HepG2 (cell line): Measurements from ENCODE around the gene TRIM25. TPM values are rescaled to one million over a fixed set of nuclear protein-coding genes. Genes with fewer than 3 reads are reported as not detected.

Experiments used
- ATF4 ChIP-seq, 2 experiments: fragments of 450-650 bp in 1 of 2; sonication (generic) in 1 of 2; formaldehyde crosslinking; IDR thresholded peaks; 2 replicates each; pipeline versions ENCODE4 v1.5.0 to v1.8.0; 2020 to 2022; ENCODE audit warnings: mild to moderate bottlenecking in 1 of 2, missing genetic modification reagents in 1 of 2
- ELF4 ChIP-seq: sonication (generic); formaldehyde crosslinking; IDR thresholded peaks from 2 replicates; pipeline ENCODE4 v1.5.0; 2020; ENCODE audit warnings: missing genetic modification reagents, mild to moderate bottlenecking, moderate library complexity, borderline replicate concordance
- JUND ChIP-seq: sonication (generic); formaldehyde crosslinking; IDR thresholded peaks from 2 replicates; pipeline ENCODE4 v1.8.0; 2022; ENCODE audit warnings: mild to moderate bottlenecking, missing genetic modification reagents
- MAFG ChIP-seq: sonication (generic); formaldehyde crosslinking; IDR thresholded peaks from 2 replicates; pipeline ENCODE4 v1.5.1; 2020; ENCODE audit warnings: mild to moderate bottlenecking, missing genetic modification reagents
- NCOA1 ChIP-seq: sonication (generic); formaldehyde crosslinking; IDR thresholded peaks from 2 replicates; pipeline ENCODE4 v1.9.0; 2021; ENCODE audit warnings: missing genetic modification reagents
- NFE2L2 ChIP-seq: fragments of 150-350 bp; IDR thresholded peaks from 2 replicates; pipeline ENCODE4 v1.6.1; 2014; ENCODE audit warnings: low read length
- NR0B2 ChIP-seq: sonication (generic); formaldehyde crosslinking; IDR thresholded peaks from 2 replicates; pipeline ENCODE4 v1.4.0; 2020; ENCODE audit warnings: mild to moderate bottlenecking, missing genetic modification reagents
- PHF8 ChIP-seq: sonication (generic); formaldehyde crosslinking; IDR thresholded peaks from 2 replicates; pipeline ENCODE4 v1.5.0; 2020; ENCODE audit warnings: missing genetic modification reagents
- SNAPC2 ChIP-seq: sonication (generic); formaldehyde crosslinking; IDR thresholded peaks from 2 replicates; pipeline ENCODE4 v1.8.1; 2022; ENCODE audit warnings: mild to moderate bottlenecking, missing genetic modification reagents
- TARDBP ChIP-seq: sonication (generic); formaldehyde crosslinking; IDR thresholded peaks from 2 replicates; pipeline ENCODE4 v1.8.0; 2022; ENCODE audit warnings: mild to moderate bottlenecking, missing genetic modification reagents
- ZFP36 ChIP-seq: fragments of 150-350 bp; IDR thresholded peaks from 2 replicates; pipeline ENCODE4 v1.6.1; 2018; ENCODE audit warnings: borderline replicate concordance, low read length, low read depth; ENCODE audit not compliant: partially characterized antibody
- ZFP37 ChIP-seq: sonication (generic); formaldehyde crosslinking; IDR thresholded peaks from 2 replicates; pipeline ENCODE4 v1.4.0; 2020; ENCODE audit warnings: missing genetic modification reagents, borderline replicate concordance
- polyA plus RNA-seq, 8 experiments: library from polyadenylated mRNA; depleted of rRNA in 3 of 8; stranded (reverse) in 7 of 8; unstranded in 1 of 8; fragments of >200 nt; fragmentation: Illumina TruSeq in 4 of 8; extraction: Trizol in 4 of 8; gene quantifications; 2 replicates each; pipeline versions ENCODE4 v1.2.1 to v1.2.3, GENCODE V29; 2011 to 2016; ENCODE audit warnings: low read depth in 4 of 8, missing spikeins in 1 of 8, mixed read lengths in 1 of 8; ENCODE audit not compliant: insufficient read depth in 1 of 8
- total RNA-seq, 5 experiments: library from RNA; depleted of rRNA; stranded (reverse); fragments of >200 nt; fragmentation: Illumina TruSeq; extraction: Trizol; gene quantifications; 2 replicates each; pipeline ENCODE4 v1.2.3, GENCODE V29; 2016; ENCODE audit warnings: low read depth in 1 of 5
- TF ChIP-seq, protein P1 (sequence below): sonication (generic); formaldehyde crosslinking; IDR thresholded peaks from 2 replicates; pipeline ENCODE4 v1.5.0; 2020; ENCODE audit warnings: mild to moderate bottlenecking, missing genetic modification reagents, borderline replicate concordance
- TF ChIP-seq, protein P2 (sequence below): IDR thresholded peaks from 2 replicates; pipeline ENCODE4 v1.6.1; 2016
- TF ChIP-seq, protein P3 (sequence below): sonication (generic); formaldehyde crosslinking; IDR thresholded peaks from 2 replicates; pipeline ENCODE4 v1.5.0; 2020; ENCODE audit warnings: mild to moderate bottlenecking, missing genetic modification reagents, moderate library complexity

The TRIM25 gene
- total and polyA plus RNA-seq, 2 of the 13 experiments (the other 11 are each of a cell fraction or from before 2014, with no cell fraction given) = 30.8 to 42.2 TPM

DNA sequence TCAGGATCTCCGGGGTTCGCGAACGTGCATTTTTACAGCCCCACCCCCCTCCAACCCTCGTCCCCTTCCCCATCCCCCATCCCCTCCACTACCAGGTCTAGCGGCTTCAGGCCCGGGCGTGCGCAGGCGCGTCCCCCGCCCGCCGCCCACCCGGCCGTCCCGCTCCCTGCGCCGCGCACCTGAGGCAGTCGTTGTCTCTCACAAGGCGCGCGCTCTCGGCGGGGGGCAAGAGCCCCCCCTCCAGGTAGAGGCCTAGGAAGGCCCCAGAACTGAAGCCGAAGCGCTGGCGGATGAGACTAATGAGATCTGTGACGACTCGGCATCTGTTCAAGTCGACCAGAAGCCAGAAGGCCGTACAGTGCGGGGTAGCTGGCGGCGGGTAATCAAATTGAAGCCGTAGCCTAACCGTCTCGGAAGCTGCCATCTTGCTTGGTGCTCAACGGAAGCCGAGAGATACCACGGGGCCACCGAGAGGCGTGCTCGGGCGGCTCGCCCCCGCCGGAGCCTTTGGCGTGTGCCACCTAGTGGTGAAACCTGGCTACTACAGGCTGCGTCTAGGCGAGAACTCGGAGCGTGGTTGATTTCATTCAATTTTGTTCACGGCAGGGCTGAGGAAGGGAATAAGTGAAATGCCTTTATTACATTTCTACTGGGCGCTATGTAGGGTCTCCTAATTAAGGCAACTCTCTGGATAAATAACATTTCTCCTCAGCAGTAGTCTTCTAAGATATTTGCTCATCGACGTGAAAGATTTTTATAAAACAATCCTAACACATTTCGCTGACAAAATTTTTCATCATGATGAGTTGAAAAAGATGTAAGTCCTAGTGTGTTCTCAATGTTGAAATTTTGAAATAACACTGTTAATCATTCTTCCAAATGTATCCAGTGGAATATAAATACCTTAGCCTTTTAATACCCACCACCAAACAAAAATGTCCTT is 47.0 kb upstream of the TRIM25 start, which contains the start of gene COIL (continued):
- TF ChIP-seq, protein P1, sequence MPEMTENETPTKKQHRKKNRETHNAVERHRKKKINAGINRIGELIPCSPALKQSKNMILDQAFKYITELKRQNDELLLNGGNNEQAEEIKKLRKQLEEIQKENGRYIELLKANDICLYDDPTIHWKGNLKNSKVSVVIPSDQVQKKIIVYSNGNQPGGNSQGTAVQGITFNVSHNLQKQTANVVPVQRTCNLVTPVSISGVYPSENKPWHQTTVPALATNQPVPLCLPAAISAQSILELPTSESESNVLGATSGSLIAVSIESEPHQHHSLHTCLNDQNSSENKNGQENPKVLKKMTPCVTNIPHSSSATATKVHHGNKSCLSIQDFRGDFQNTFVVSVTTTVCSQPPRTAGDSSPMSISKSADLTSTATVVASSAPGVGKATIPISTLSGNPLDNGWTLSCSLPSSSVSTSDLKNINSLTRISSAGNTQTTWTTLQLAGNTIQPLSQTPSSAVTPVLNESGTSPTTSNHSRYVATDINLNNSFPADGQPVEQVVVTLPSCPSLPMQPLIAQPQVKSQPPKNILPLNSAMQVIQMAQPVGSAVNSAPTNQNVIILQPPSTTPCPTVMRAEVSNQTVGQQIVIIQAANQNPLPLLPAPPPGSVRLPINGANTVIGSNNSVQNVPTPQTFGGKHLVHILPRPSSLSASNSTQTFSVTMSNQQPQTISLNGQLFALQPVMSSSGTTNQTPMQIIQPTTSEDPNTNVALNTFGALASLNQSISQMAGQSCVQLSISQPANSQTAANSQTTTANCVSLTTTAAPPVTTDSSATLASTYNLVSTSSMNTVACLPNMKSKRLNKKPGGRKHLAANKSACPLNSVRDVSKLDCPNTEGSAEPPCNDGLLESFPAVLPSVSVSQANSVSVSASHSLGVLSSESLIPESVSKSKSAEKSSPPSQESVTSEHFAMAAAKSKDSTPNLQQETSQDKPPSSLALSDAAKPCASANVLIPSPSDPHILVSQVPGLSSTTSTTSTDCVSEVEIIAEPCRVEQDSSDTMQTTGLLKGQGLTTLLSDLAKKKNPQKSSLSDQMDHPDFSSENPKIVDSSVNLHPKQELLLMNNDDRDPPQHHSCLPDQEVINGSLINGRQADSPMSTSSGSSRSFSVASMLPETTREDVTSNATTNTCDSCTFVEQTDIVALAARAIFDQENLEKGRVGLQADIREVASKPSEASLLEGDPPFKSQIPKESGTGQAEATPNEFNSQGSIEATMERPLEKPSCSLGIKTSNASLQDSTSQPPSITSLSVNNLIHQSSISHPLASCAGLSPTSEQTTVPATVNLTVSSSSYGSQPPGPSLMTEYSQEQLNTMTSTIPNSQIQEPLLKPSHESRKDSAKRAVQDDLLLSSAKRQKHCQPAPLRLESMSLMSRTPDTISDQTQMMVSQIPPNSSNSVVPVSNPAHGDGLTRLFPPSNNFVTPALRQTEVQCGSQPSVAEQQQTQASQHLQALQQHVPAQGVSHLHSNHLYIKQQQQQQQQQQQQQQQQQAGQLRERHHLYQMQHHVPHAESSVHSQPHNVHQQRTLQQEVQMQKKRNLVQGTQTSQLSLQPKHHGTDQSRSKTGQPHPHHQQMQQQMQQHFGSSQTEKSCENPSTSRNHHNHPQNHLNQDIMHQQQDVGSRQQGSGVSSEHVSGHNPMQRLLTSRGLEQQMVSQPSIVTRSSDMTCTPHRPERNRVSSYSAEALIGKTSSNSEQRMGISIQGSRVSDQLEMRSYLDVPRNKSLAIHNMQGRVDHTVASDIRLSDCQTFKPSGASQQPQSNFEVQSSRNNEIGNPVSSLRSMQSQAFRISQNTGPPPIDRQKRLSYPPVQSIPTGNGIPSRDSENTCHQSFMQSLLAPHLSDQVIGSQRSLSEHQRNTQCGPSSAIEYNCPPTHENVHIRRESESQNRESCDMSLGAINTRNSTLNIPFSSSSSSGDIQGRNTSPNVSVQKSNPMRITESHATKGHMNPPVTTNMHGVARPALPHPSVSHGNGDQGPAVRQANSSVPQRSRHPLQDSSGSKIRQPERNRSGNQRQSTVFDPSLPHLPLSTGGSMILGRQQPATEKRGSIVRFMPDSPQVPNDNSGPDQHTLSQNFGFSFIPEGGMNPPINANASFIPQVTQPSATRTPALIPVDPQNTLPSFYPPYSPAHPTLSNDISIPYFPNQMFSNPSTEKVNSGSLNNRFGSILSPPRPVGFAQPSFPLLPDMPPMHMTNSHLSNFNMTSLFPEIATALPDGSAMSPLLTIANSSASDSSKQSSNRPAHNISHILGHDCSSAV (CRISPR knock-in tag) = peak; percentile 63; the same call in 1 of the 2 replicates
- TF ChIP-seq, protein P2, sequence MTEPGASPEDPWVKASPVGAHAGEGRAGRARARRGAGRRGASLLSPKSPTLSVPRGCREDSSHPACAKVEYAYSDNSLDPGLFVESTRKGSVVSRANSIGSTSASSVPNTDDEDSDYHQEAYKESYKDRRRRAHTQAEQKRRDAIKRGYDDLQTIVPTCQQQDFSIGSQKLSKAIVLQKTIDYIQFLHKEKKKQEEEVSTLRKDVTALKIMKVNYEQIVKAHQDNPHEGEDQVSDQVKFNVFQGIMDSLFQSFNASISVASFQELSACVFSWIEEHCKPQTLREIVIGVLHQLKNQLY (CRISPR knock-in tag) = peak; percentile 74
- TF ChIP-seq MAFG (CRISPR knock-in tag) (no peak), NR0B2 (CRISPR knock-in tag) (peak; percentile 52; the same call in 1 of the 2 replicates), NCOA1 (no peak), ZFP37 (peak; percentile 93), SNAPC2 (CRISPR knock-in tag) (peak; percentile 71; the same call in 1 of the 2 replicates), ATF4 (CRISPR knock-in tag; IDR thresholded peaks at IDR 0.05) (peak in 1 of 2 experiments; percentile 49; a peak in 1 of 4 replicates), JUND (peak; percentile 70; the same call in 1 of the 2 replicates), ZFP36 (peak; percentile 7), PHF8 (peak; percentile 99), NFE2L2 (no peak), ELF4 (CRISPR knock-in tag) (peak; percentile 88; the same call in 1 of the 2 replicates), TARDBP (peak; percentile 84)
- TF ChIP-seq, protein P3, sequence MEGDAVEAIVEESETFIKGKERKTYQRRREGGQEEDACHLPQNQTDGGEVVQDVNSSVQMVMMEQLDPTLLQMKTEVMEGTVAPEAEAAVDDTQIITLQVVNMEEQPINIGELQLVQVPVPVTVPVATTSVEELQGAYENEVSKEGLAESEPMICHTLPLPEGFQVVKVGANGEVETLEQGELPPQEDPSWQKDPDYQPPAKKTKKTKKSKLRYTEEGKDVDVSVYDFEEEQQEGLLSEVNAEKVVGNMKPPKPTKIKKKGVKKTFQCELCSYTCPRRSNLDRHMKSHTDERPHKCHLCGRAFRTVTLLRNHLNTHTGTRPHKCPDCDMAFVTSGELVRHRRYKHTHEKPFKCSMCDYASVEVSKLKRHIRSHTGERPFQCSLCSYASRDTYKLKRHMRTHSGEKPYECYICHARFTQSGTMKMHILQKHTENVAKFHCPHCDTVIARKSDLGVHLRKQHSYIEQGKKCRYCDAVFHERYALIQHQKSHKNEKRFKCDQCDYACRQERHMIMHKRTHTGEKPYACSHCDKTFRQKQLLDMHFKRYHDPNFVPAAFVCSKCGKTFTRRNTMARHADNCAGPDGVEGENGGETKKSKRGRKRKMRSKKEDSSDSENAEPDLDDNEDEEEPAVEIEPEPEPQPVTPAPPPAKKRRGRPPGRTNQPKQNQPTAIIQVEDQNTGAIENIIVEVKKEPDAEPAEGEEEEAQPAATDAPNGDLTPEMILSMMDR = peak; percentile 98
